Tibial nerve (tissue), 4 donors: ENCODE data around the gene PIP5K1B. TPM values are rescaled to one million over a fixed set of nuclear protein-coding genes. Genes with fewer than 3 reads are reported as not detected.

Experiments
- DNase-seq, 2 donors: peaks; one replicate each; pipeline ENCODE4 v3.0.0-alpha.2; 2019; ENCODE audit warnings: low spot score in 2 of 2
- H3K27ac ChIP-seq, 4 donors: fragments of 200-600 bp; sonication (generic) in 3 of 4; one replicate each; pipeline ENCODE4 v1.5.1; 2017 to 2019; ENCODE audit warnings: mild to moderate bottlenecking in 1 of 4
- H3K27me3 ChIP-seq, 2 donors: fragments of 200-600 bp; sonication (generic) in 1 of 2; one replicate each; pipeline versions ENCODE4 v1.5.1 to v1.6.0; 2017 to 2019
- H3K36me3 ChIP-seq, 3 donors: fragments of 200-600 bp; sonication (generic); one replicate each; pipeline ENCODE4 v1.5.1; 2018 to 2019
- H3K4me1 ChIP-seq, 4 donors: fragments of 200-600 bp; sonication (generic) in 3 of 4; one replicate each; pipeline ENCODE4 v1.5.1; 2017 to 2019
- H3K4me3 ChIP-seq, 4 donors: fragments of 200-600 bp; sonication (generic) in 3 of 4; one replicate each; pipeline ENCODE4 v1.5.1; 2017 to 2019; ENCODE audit warnings: mild to moderate bottlenecking in 1 of 4, moderate library complexity in 1 of 4
- H3K9me3 ChIP-seq, 4 donors: fragments of 200-600 bp; sonication (generic) in 3 of 4; one replicate each; pipeline ENCODE4 v1.5.1; 2017 to 2019
- CTCF ChIP-seq, 5 experiments: fragments of 200-600 bp in 3 of 5; fragments of 450-650 bp in 2 of 5; sonication (generic) in 3 of 5; IDR thresholded peaks; one replicate each; pipeline ENCODE4 v1.5.1; 2016 to 2019; ENCODE audit warnings: antibody characterized with exemption in 5 of 5, mild to moderate bottlenecking in 3 of 5, moderate library complexity in 2 of 5
- EP300 ChIP-seq, 2 donors: sonication (generic); formaldehyde crosslinking; IDR thresholded peaks; one replicate each; pipeline ENCODE4 v1.6.1; 2017; ENCODE audit warnings: antibody characterized with exemption in 2 of 2, mild to moderate bottlenecking in 1 of 2
- POLR2A ChIP-seq, 2 donors: fragments of 450-650 bp; IDR thresholded peaks; one replicate each; pipeline ENCODE4 v1.6.1; 2017; ENCODE audit warnings: antibody characterized with exemption in 2 of 2, mild to moderate bottlenecking in 2 of 2, moderate library complexity in 2 of 2
- WGBS, 2 donors: methylation state at CpG; one replicate each; pipeline ENCODE4 v1.1.5; 2018; 5-methylcytosine and 5-hydroxymethylcytosine counted together
- total RNA-seq, 4 donors: library from RNA; depleted of rRNA; stranded (reverse); fragments of >200 nt; gene quantifications; one replicate each; pipeline ENCODE4 v1.1.0, GENCODE V29; 2016

The PIP5K1B gene
- total RNA-seq, 4 donors from 2014 or later: 0.20 to 6.8 (median 3.5) TPM

- no peaks in the 10 kb centered on the region for H3K36me3 ChIP-seq
- H3K4me3 ChIP-seq: no peak overlapping the region
- H3K27me3 ChIP-seq: no peaks in the 10 kb centered on the region
- no peaks in the 10 kb centered on the region for H3K9me3 ChIP-seq
- H3K4me1 ChIP-seq: no peaks in the 10 kb centered on the region
- TF ChIP-seq EP300 (IDR thresholded peaks at IDR 0.05) (no peak), POLR2A (IDR thresholded peaks at IDR 0.05) (no peak), CTCF (IDR thresholded peaks at IDR 0.05) (no peak)
- DNase-seq: no peak
- H3K27ac ChIP-seq: no peak overlapping the region
- 57 to 62% methylated on average over 5 of the region's 5 CpGs for WGBS, 2 donors
Measured at GRCh38 chr9:68876273-68876672, 171.2 kb downstream of the PIP5K1B start.

- Histone ChIP-seq H3K36me3 (no peaks in the 10 kb centered on the region), H3K27ac (no peak overlapping the region), H3K9me3 (no peaks in the 10 kb centered on the region), H3K4me1 (no peaks in the 10 kb centered on the region), H3K4me3 (no peak overlapping the region), H3K27me3 (no peaks in the 10 kb centered on the region)
- no peak for DNase-seq
- TF ChIP-seq POLR2A (IDR thresholded peaks at IDR 0.05) (no peak), EP300 (IDR thresholded peaks at IDR 0.05) (no peak), CTCF (IDR thresholded peaks at IDR 0.05) (no peak)
- 48 to 49% methylated on average over 3 of the region's 3 CpGs for WGBS, 2 donors
Measured at GRCh38 chr9:68876681-68877080, 171.6 kb downstream of the PIP5K1B start.

- no peaks in the 10 kb centered on the region for H3K4me1 ChIP-seq
- TF ChIP-seq CTCF (IDR thresholded peaks at IDR 0.05): no peak
- TF ChIP-seq POLR2A (IDR thresholded peaks at IDR 0.05): no peak
- TF ChIP-seq EP300 (IDR thresholded peaks at IDR 0.05): no peak
Measured at GRCh38 chr9:68877219-68877618, 172.2 kb downstream of the PIP5K1B start.

GRCh38 chr9:68878450-68878849 lies 173.4 kb downstream of the PIP5K1B start:
- Histone ChIP-seq H3K27ac (no peak overlapping the region), H3K9me3 (no peaks in the 10 kb centered on the region), H3K27me3 (no peaks in the 10 kb centered on the region), H3K4me1 (no peaks in the 10 kb centered on the region), H3K36me3 (no peaks in the 10 kb centered on the region), H3K4me3 (no peak overlapping the region)
- DNase-seq: no peak
- TF ChIP-seq EP300 (IDR thresholded peaks at IDR 0.05) (no peak), POLR2A (IDR thresholded peaks at IDR 0.05) (no peak), CTCF (IDR thresholded peaks at IDR 0.05) (no peak)

More at GRCh38 chr9:68877219-68877618, 172.2 kb downstream of the PIP5K1B start:
- H3K9me3 ChIP-seq: no peaks in the 10 kb centered on the region
- no peak overlapping the region for H3K27ac ChIP-seq
- no peaks in the 10 kb centered on the region for H3K27me3 ChIP-seq
- DNase-seq: no peak
- no peak overlapping the region for H3K4me3 ChIP-seq
- no peaks in the 10 kb centered on the region for H3K36me3 ChIP-seq

- Histone ChIP-seq H3K27me3 (no peaks in the 10 kb centered on the region), H3K9me3 (no peaks in the 10 kb centered on the region), H3K4me3 (no peak overlapping the region), H3K27ac (no peak overlapping the region), H3K4me1 (no peaks in the 10 kb centered on the region), H3K36me3 (no peaks in the 10 kb centered on the region)
- TF ChIP-seq POLR2A (IDR thresholded peaks at IDR 0.05): no peak
- no peak for TF ChIP-seq CTCF (IDR thresholded peaks at IDR 0.05)
- 58 to 64% methylated on average over 3 of the region's 3 CpGs for WGBS, 2 donors
- DNase-seq: no peak
Measured at GRCh38 chr9:68883224-68883623, 178.2 kb downstream of the PIP5K1B start.
